A549 (cell line): Measurements from ENCODE around the gene USH1G.

Experiments
- CTCF ChIP-seq: fragments of >200 bp; sonication (Bioruptor Twin); formaldehyde crosslinking; IDR thresholded peaks from 3 replicates; pipeline ENCODE4 v1.5.1; 2016
- MAFK ChIP-seq: fragments of 450-650 bp; IDR thresholded peaks from 2 replicates; pipeline ENCODE4 v1.6.1; 2014; ENCODE audit not compliant: partially characterized antibody
- PHF8 ChIP-seq: fragments of 200-600 bp; sonication (generic); IDR thresholded peaks from 2 replicates; pipeline ENCODE4 v1.6.1; 2016; ENCODE audit warnings: low read depth, mild to moderate bottlenecking, antibody characterized with exemption, moderate library complexity, borderline replicate concordance
- POLR2A ChIP-seq: IDR thresholded peaks from 2 replicates; pipeline ENCODE4 v1.6.1; 2012; ENCODE audit warnings: mild to moderate bottlenecking, low read length
- POLR2AphosphoS2 ChIP-seq: conservative IDR thresholded peaks from 2 replicates; pipeline ENCODE4 v1.6.1; 2012; ENCODE audit warnings: low read length, improper control_type of control experiment, inconsistent platforms
- RAD21 ChIP-seq, 2 experiments: fragments of >200 bp in 1 of 2; sonication (Bioruptor Twin) in 1 of 2; formaldehyde crosslinking in 1 of 2; IDR thresholded peaks in 1 of 2; conservative IDR thresholded peaks in 1 of 2; 2 replicates in 1 of 2; 3 replicates in 1 of 2; pipeline ENCODE4 v1.6.1; 2012 to 2018; ENCODE audit warnings: inconsistent platforms in 1 of 2
- REST ChIP-seq: fragments of 200-600 bp; sonication (generic); IDR thresholded peaks from 2 replicates; pipeline ENCODE4 v1.6.1; 2016; ENCODE audit warnings: antibody characterized with exemption, mild to moderate bottlenecking, moderate library complexity
- RNF2 ChIP-seq: fragments of 200-600 bp; sonication (generic); IDR thresholded peaks from 2 replicates; pipeline ENCODE4 v1.6.1; 2016; ENCODE audit warnings: low read depth, mild to moderate bottlenecking, antibody characterized with exemption, moderate library complexity, borderline replicate concordance
- SMC3 ChIP-seq: fragments of >200 bp; sonication (Bioruptor Twin); formaldehyde crosslinking; IDR thresholded peaks from 3 replicates; pipeline ENCODE4 v1.6.1; 2018; ENCODE audit warnings: inconsistent platforms
- SREBF2 ChIP-seq: fragments of 450-650 bp; IDR thresholded peaks from 2 replicates; pipeline ENCODE4 v1.6.1; 2014; ENCODE audit warnings: mild to moderate bottlenecking, moderate library complexity

- TF ChIP-seq POLR2A: no peak
- TF ChIP-seq CTCF: no peak
- no peak for TF ChIP-seq SMC3
- TF ChIP-seq RNF2: no peak
- no peak for TF ChIP-seq POLR2AphosphoS2
- no peak for TF ChIP-seq RAD21 (conservative IDR thresholded peaks at IDR 0.05 in 1 of 2, IDR thresholded peaks at IDR 0.05 in 1 of 2)
- TF ChIP-seq REST: no peak
- no peak for TF ChIP-seq SREBF2
- no peak for TF ChIP-seq MAFK
- TF ChIP-seq PHF8: no peak
These were observed 24.1 kb upstream of the USH1G start for GRCh38 chr17:74947041-74947754.
